ENCODE data around the gene ZDHHC7. TPM values are rescaled to one million over a fixed set of nuclear protein-coding genes. Genes with fewer than 3 reads are reported as not detected.
A peak's percentile ranks its signal among the peaks of the same experiment; 100 is the strongest.

The ZDHHC7 gene
- total RNA-seq, 1 donor from 2014 or later = 79.7 TPM

- Histone ChIP-seq H3K27ac (peak overlapping the region; percentile 84), H3K4me1 (peaks cover 47% of the 10 kb centered on the region), H3K27me3 (no peaks in the 10 kb centered on the region), H3K4me3 (no peak overlapping the region), H3K36me3 (peaks cover 63% of the 10 kb centered on the region), H3K9me3 (no peaks in the 10 kb centered on the region)
- intact Hi-C loops (cut with DNase I) = no loop called here
- no peak for TF ChIP-seq CTCF (IDR thresholded peaks at IDR 0.05)
- DNase-seq = no peak
- ATAC-seq = no peak
These were observed 18.6 kb downstream of the ZDHHC7 start for GRCh38 chr16:84992717-84993075.

- Histone ChIP-seq H3K27me3 (no peaks in the 10 kb centered on the region), H3K36me3 (peaks cover 82% of the 10 kb centered on the region)
These were observed 20.6 kb downstream of the ZDHHC7 start for GRCh38 chr16:84990782-84991181.

GRCh38 chr16:84989749-84990620, 21.4 kb downstream of the ZDHHC7 start:
- DNase-seq = no peak
- TF ChIP-seq CTCF (IDR thresholded peaks at IDR 0.05) = no peak
- no peaks in the 10 kb centered on the region for H3K9me3 ChIP-seq
- H3K36me3 ChIP-seq = peaks cover 83% of the 10 kb centered on the region
- H3K4me3 ChIP-seq = no peak overlapping the region
- ATAC-seq = no peak
- H3K27ac ChIP-seq = no peak overlapping the region
- intact Hi-C loops (cut with DNase I) = no loop called here
- H3K27me3 ChIP-seq = no peaks in the 10 kb centered on the region
- H3K4me1 ChIP-seq = peaks cover 37% of the 10 kb centered on the region

More at GRCh38 chr16:84990782-84991181, 20.6 kb downstream of the ZDHHC7 start:
- Histone ChIP-seq H3K4me3 (no peak overlapping the region), H3K4me1 (peaks cover 38% of the 10 kb centered on the region), H3K27ac (no peak overlapping the region), H3K9me3 (no peaks in the 10 kb centered on the region)
- intact Hi-C loops (cut with DNase I) = no loop called here
- DNase-seq (no peak), ATAC-seq (no peak)
- no peak for TF ChIP-seq CTCF (IDR thresholded peaks at IDR 0.05)

GRCh38 chr16:84988328-84989080, 22.8 kb downstream of the ZDHHC7 start:
- H3K9me3 ChIP-seq = no peaks in the 10 kb centered on the region
- H3K27ac ChIP-seq = no peak overlapping the region
- no peaks in the 10 kb centered on the region for H3K27me3 ChIP-seq
- ATAC-seq = no peak
- H3K4me3 ChIP-seq = no peak overlapping the region
- intact Hi-C loops (cut with DNase I) = no loop called here
- no peak for DNase-seq
- H3K36me3 ChIP-seq = peaks cover 80% of the 10 kb centered on the region
- TF ChIP-seq CTCF (IDR thresholded peaks at IDR 0.05) = no peak
- H3K4me1 ChIP-seq = peaks cover 26% of the 10 kb centered on the region

- H3K4me1 ChIP-seq = peaks cover 22% of the 10 kb centered on the region
- intact Hi-C loops (cut with DNase I) = no loop called here
These were observed 24.5 kb downstream of the ZDHHC7 start for GRCh38 chr16:84986879-84987278.

More at GRCh38 chr16:84986879-84987278, 24.5 kb downstream of the ZDHHC7 start:
- Histone ChIP-seq H3K4me3 (no peak overlapping the region), H3K36me3 (peaks cover 73% of the 10 kb centered on the region), H3K27me3 (no peaks in the 10 kb centered on the region), H3K9me3 (no peaks in the 10 kb centered on the region), H3K27ac (no peak overlapping the region)
- no peak for ATAC-seq
- no peak for DNase-seq
- no peak for TF ChIP-seq CTCF (IDR thresholded peaks at IDR 0.05)

Measured in upper lobe of right lung (tissue), 1 donor.